SK-N-SH (cell line): Measurements from ENCODE around the gene NDUFB2. TPM values are rescaled to one million over a fixed set of nuclear protein-coding genes. Genes with fewer than 3 reads are reported as not detected.
A peak's percentile ranks its signal among the peaks of the same experiment; 100 is the strongest.

Experiments used
- CTCF ChIA-PET: fragments of 300-600, 350-600 bp; formaldehyde crosslinking; extraction: SDS; loops from one replicate; lab custom pipeline; 2021; lab: Yijun Ruan, JAX
- POLR2A ChIA-PET: fragments of 350-600 bp; sonication (Branson Sonifier 250); formaldehyde crosslinking; extraction: SDS; loops from one replicate; lab custom pipeline; 2020; ENCODE audit warnings: antibody characterized with exemption, inconsistent platforms; lab: Yijun Ruan, JAX
- DNase-seq: peaks from one replicate; pipeline ENCODE4 v3.0.0; 2012
- H2AFZ ChIP-seq: fragments of 200-600 bp; sonication (generic); 2 replicates; pipeline ENCODE4 v1.8.1; 2016; ENCODE audit warnings: antibody characterized with exemption, mild to moderate bottlenecking, low read depth
- H3F3A ChIP-seq: fragments of 200-600 bp; sonication (generic); replicated peaks from 2 replicates; pipeline ENCODE3; 2016; ENCODE audit warnings: antibody characterized with exemption, mild to moderate bottlenecking; ENCODE audit not compliant: insufficient read depth
- H3K27ac ChIP-seq, 2 experiments: fragments of 200-500 bp in 1 of 2; fragments of 200-600 bp in 1 of 2; sonication (Bioruptor generic) in 1 of 2; sonication (generic), shearing (Covaris generic) in 1 of 2; 2 replicates each; pipeline versions ENCODE4 v1.5.1 to v1.6.1; 2014 to 2016; ENCODE audit warnings: low read depth in 2 of 2, inconsistent platforms in 1 of 2, low read length in 1 of 2, mild to moderate bottlenecking in 1 of 2, mixed read lengths in 1 of 2
- H3K27me3 ChIP-seq: fragments of 200-600 bp; sonication (generic), shearing (Covaris generic); 2 replicates; pipeline ENCODE4 v1.6.1; 2016; ENCODE audit warnings: mixed run types; ENCODE audit not compliant: insufficient read depth
- H3K36me3 ChIP-seq, 2 experiments: fragments of 200-500 bp in 1 of 2; fragments of 200-600 bp in 1 of 2; sonication (Bioruptor generic) in 1 of 2; sonication (generic) in 1 of 2; replicated peaks in 1 of 2; 2 replicates each; pipeline versions ENCODE3 to v1.5.1; 2014 to 2016; ENCODE audit warnings: low read length in 1 of 2, mild to moderate bottlenecking in 1 of 2; ENCODE audit not compliant: insufficient read depth in 2 of 2, control insufficient read depth in 1 of 2
- H3K4me1 ChIP-seq, 2 experiments: fragments of 200-500 bp in 1 of 2; fragments of 200-600 bp in 1 of 2; sonication (Bioruptor generic) in 1 of 2; sonication (generic), shearing (Covaris generic) in 1 of 2; 2 replicates each; pipeline versions ENCODE4 v1.5.1 to v1.6.1; 2014 to 2016; ENCODE audit warnings: low read depth in 1 of 2, low read length in 1 of 2, mixed run types in 1 of 2; ENCODE audit not compliant: insufficient read depth in 2 of 2, control insufficient read depth in 1 of 2
- H3K4me2 ChIP-seq: fragments of 200-600 bp; sonication (generic), shearing (Covaris generic); 2 replicates; pipeline ENCODE4 v1.6.1; 2017; ENCODE audit warnings: mixed run types
- H3K4me3 ChIP-seq, 2 experiments: fragments of 200-500 bp in 1 of 2; fragments of 200-600 bp in 1 of 2; sonication (Bioruptor generic) in 1 of 2; sonication (generic), shearing (Covaris generic) in 1 of 2; 2 replicates each; pipeline versions ENCODE4 v1.5.1 to v1.8.1; 2014 to 2016; ENCODE audit warnings: low read depth in 2 of 2, inconsistent platforms in 1 of 2, low read length in 1 of 2, mild to moderate bottlenecking in 1 of 2, mixed read lengths in 1 of 2, moderate library complexity in 1 of 2
- H3K79me2 ChIP-seq: fragments of 200-600 bp; sonication (generic); 2 replicates; pipeline ENCODE4 v1.8.1; 2017; ENCODE audit warnings: mild to moderate bottlenecking; ENCODE audit not compliant: insufficient read depth
- H3K9ac ChIP-seq: fragments of 200-600 bp; sonication (generic); 2 replicates; pipeline ENCODE4 v1.6.1; 2017; ENCODE audit warnings: mixed run types
- H3K9me2 ChIP-seq: fragments of 200-600 bp; sonication (generic); 2 replicates; pipeline ENCODE4 v1.6.1; 2017; ENCODE audit warnings: mixed run types
- H3K9me3 ChIP-seq: fragments of 200-600 bp; sonication (generic); 2 replicates; pipeline ENCODE4 v1.6.1; 2017; ENCODE audit warnings: mixed run types, mild to moderate bottlenecking, moderate library complexity
- H4K20me1 ChIP-seq: fragments of 200-600 bp; sonication (generic); 2 replicates; pipeline ENCODE4 v1.6.1; 2017; ENCODE audit warnings: mild to moderate bottlenecking, mixed run types; ENCODE audit not compliant: insufficient read depth
- CTCF ChIP-seq: fragments of 200-600 bp; sonication (generic); IDR thresholded peaks from 2 replicates; pipeline ENCODE4 v1.6.1; 2017; ENCODE audit warnings: antibody characterized with exemption, mild to moderate bottlenecking, moderate library complexity
- EP300 ChIP-seq, 2 experiments: IDR thresholded peaks; 2 replicates each; pipeline versions ENCODE4 v1.4.0 to v1.6.1; 2012; ENCODE audit warnings: borderline replicate concordance in 1 of 2, low read depth in 1 of 2, low read length in 1 of 2
- FOSL2 ChIP-seq: IDR thresholded peaks from 2 replicates; pipeline ENCODE4 v1.4.0; 2012; ENCODE audit warnings: low read depth, mild to moderate bottlenecking, moderate library complexity, borderline replicate concordance
- JUND ChIP-seq: IDR thresholded peaks from 2 replicates; pipeline ENCODE4 v1.4.0; 2012
- MEF2A ChIP-seq: IDR thresholded peaks from 2 replicates; pipeline ENCODE4 v1.4.0; 2012; ENCODE audit warnings: low read depth, borderline replicate concordance
- NRF1 ChIP-seq: IDR thresholded peaks from 2 replicates; pipeline ENCODE4 v1.6.1; 2012; ENCODE audit warnings: low read depth, mild to moderate bottlenecking, low read length
- POLR2AphosphoS5 ChIP-seq: IDR thresholded peaks from 2 replicates; pipeline ENCODE4 v1.6.1; 2012; ENCODE audit warnings: low read depth, low read length
- RCOR1 ChIP-seq: fragments of 150-350 bp; IDR thresholded peaks from 2 replicates; pipeline ENCODE4 v1.6.1; 2017; ENCODE audit warnings: antibody characterized with exemption, low read length
- SMC3 ChIP-seq: IDR thresholded peaks from 2 replicates; pipeline ENCODE4 v1.6.1; 2012; ENCODE audit warnings: low read depth, low read length, improper control_type of control experiment
- TAF1 ChIP-seq: IDR thresholded peaks from 2 replicates; pipeline ENCODE4 v1.6.1; 2012; ENCODE audit warnings: low read depth, mild to moderate bottlenecking, low read length, moderate library complexity, borderline replicate concordance
- USF2 ChIP-seq: fragments of 150-350 bp; IDR thresholded peaks from 2 replicates; pipeline ENCODE4 v1.6.1; 2017; ENCODE audit warnings: antibody characterized with exemption, low read length, low read depth, borderline replicate concordance
- WGBS: methylation state at CpG from one replicate; pipeline ENCODE4 v1.1.6; 2017; ENCODE audit warnings: low lambda C conversion rate; 5-methylcytosine and 5-hydroxymethylcytosine counted together
- polyA plus RNA-seq, 3 experiments: library from polyadenylated mRNA; depleted of rRNA; stranded (reverse); fragments of >200 nt; gene quantifications; 2 replicates each; pipeline ENCODE4 v1.2.3, GENCODE V29; 2012
- TF ChIP-seq, protein P1 (sequence below): fragments of 150-350 bp; IDR thresholded peaks from 2 replicates; pipeline ENCODE4 v1.6.1; 2016; ENCODE audit warnings: mild to moderate bottlenecking, low read depth, low read length
- TF ChIP-seq, protein P2 (sequence below): IDR thresholded peaks from 2 replicates; pipeline ENCODE4 v1.4.0; 2012; ENCODE audit warnings: low read depth, borderline replicate concordance
- TF ChIP-seq, protein P3 (sequence below): IDR thresholded peaks from 2 replicates; pipeline ENCODE4; 2012
- TF ChIP-seq, protein P4 (sequence below): IDR thresholded peaks from 2 replicates; pipeline ENCODE4 v1.6.1; 2012; ENCODE audit warnings: mild to moderate bottlenecking, low read depth, low read length, moderate library complexity

Gene NDUFB2
- polyA plus RNA-seq, 1 of the 3 experiments (the other 2 are of a cell fraction), result 1,214 TPM

- no peaks in the 10 kb centered on the region for H3K27me3 ChIP-seq
- no peaks in the 10 kb centered on the region for H3F3A ChIP-seq
- CTCF ChIA-PET, result interaction anchor here (0.7 to 4.5 kb wide), 25 partner anchors 9 to 974 kb away, joined by 3 to 45 read pairs (median 6); partner anchors contain the start of genes BRAF, MRPS33 and NDUFB2
- no peak overlapping the region for H3K27ac ChIP-seq
- no peaks in the 10 kb centered on the region for H3K9me3 ChIP-seq
- no peak overlapping the region for H2AFZ ChIP-seq
- H3K36me3 ChIP-seq, result peaks cover 0 to 6% of the 10 kb centered on the region in 2 experiments
- H3K79me2 ChIP-seq, result no peaks in the 10 kb centered on the region
- POLR2A ChIA-PET, result interaction anchor here (1.2 kb wide), 1 partner anchor 339 kb away, joined by 5 read pairs; the partner anchor contains the start of gene MRPS33
- no peak overlapping the region for H3K9ac ChIP-seq
- peaks cover 7 to 20% of the 10 kb centered on the region in 2 experiments; a peak in 2 of 4 replicates for H3K4me1 ChIP-seq
- 90% methylated on average over 4 of the region's 4 CpGs for WGBS
- TF ChIP-seq RCOR1, result no peak
- TF ChIP-seq, protein P1, sequence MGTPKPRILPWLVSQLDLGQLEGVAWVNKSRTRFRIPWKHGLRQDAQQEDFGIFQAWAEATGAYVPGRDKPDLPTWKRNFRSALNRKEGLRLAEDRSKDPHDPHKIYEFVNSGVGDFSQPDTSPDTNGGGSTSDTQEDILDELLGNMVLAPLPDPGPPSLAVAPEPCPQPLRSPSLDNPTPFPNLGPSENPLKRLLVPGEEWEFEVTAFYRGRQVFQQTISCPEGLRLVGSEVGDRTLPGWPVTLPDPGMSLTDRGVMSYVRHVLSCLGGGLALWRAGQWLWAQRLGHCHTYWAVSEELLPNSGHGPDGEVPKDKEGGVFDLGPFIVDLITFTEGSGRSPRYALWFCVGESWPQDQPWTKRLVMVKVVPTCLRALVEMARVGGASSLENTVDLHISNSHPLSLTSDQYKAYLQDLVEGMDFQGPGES, result no peak
- TF ChIP-seq, protein P2, sequence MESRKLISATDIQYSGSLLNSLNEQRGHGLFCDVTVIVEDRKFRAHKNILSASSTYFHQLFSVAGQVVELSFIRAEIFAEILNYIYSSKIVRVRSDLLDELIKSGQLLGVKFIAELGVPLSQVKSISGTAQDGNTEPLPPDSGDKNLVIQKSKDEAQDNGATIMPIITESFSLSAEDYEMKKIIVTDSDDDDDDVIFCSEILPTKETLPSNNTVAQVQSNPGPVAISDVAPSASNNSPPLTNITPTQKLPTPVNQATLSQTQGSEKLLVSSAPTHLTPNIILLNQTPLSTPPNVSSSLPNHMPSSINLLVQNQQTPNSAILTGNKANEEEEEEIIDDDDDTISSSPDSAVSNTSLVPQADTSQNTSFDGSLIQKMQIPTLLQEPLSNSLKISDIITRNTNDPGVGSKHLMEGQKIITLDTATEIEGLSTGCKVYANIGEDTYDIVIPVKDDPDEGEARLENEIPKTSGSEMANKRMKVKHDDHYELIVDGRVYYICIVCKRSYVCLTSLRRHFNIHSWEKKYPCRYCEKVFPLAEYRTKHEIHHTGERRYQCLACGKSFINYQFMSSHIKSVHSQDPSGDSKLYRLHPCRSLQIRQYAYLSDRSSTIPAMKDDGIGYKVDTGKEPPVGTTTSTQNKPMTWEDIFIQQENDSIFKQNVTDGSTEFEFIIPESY, result no peak
- TF ChIP-seq TAF1, result no peak
- TF ChIP-seq CTCF, result no peak
- no peak for TF ChIP-seq NRF1
- no peak for TF ChIP-seq FOSL2
- TF ChIP-seq MEF2A, result no peak
- TF ChIP-seq, protein P3, sequence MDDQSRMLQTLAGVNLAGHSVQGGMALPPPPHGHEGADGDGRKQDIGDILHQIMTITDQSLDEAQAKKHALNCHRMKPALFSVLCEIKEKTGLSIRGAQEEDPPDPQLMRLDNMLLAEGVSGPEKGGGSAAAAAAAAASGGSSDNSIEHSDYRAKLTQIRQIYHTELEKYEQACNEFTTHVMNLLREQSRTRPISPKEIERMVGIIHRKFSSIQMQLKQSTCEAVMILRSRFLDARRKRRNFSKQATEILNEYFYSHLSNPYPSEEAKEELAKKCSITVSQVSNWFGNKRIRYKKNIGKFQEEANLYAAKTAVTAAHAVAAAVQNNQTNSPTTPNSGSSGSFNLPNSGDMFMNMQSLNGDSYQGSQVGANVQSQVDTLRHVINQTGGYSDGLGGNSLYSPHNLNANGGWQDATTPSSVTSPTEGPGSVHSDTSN, result no peak
- TF ChIP-seq, protein P4, sequence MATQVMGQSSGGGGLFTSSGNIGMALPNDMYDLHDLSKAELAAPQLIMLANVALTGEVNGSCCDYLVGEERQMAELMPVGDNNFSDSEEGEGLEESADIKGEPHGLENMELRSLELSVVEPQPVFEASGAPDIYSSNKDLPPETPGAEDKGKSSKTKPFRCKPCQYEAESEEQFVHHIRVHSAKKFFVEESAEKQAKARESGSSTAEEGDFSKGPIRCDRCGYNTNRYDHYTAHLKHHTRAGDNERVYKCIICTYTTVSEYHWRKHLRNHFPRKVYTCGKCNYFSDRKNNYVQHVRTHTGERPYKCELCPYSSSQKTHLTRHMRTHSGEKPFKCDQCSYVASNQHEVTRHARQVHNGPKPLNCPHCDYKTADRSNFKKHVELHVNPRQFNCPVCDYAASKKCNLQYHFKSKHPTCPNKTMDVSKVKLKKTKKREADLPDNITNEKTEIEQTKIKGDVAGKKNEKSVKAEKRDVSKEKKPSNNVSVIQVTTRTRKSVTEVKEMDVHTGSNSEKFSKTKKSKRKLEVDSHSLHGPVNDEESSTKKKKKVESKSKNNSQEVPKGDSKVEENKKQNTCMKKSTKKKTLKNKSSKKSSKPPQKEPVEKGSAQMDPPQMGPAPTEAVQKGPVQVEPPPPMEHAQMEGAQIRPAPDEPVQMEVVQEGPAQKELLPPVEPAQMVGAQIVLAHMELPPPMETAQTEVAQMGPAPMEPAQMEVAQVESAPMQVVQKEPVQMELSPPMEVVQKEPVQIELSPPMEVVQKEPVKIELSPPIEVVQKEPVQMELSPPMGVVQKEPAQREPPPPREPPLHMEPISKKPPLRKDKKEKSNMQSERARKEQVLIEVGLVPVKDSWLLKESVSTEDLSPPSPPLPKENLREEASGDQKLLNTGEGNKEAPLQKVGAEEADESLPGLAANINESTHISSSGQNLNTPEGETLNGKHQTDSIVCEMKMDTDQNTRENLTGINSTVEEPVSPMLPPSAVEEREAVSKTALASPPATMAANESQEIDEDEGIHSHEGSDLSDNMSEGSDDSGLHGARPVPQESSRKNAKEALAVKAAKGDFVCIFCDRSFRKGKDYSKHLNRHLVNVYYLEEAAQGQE, result no peak
- no peak for TF ChIP-seq EP300 (IDR thresholded peaks at IDR 0.05; ENCODE audit: borderline replicate concordance in 1 of 2, low read depth in 1 of 2, low read length in 1 of 2)
- no peak for TF ChIP-seq USF2
- TF ChIP-seq JUND, result no peak
- TF ChIP-seq SMC3, result no peak
- TF ChIP-seq POLR2AphosphoS5, result no peak
- H4K20me1 ChIP-seq, result no peaks in the 10 kb centered on the region
- no peak overlapping the region for H3K4me3 ChIP-seq
- no peaks in the 10 kb centered on the region for H3K9me2 ChIP-seq
- no peak for DNase-seq
- peak overlapping the region; percentile 9; the same call in 1 of the 2 replicates for H3K4me2 ChIP-seq
Observed at GRCh38 chr7:140675726-140676125, 20.8 kb upstream of the NDUFB2 start.
